Astrocyte of the spinal cord (primary cell): ENCODE data around the gene TEX13B.

Source experiments
- DNase-seq: peaks from one replicate; pipeline ENCODE4 v3.0.0; 2011; ENCODE audit warnings: low read depth, low spot score
- H3K4me3 ChIP-seq: 2 replicates; pipeline ENCODE4 v1.5.1; 2011; ENCODE audit warnings: low read depth, mild to moderate bottlenecking, low read length, moderate library complexity
- in situ Hi-C: cut with HindIII; loops from 2 replicates; pipeline ENCODE4 v1.10.0; 2017; ENCODE audit warnings: low sequenced_read_pairs
- TF ChIP-seq, protein P1 (sequence below): IDR thresholded peaks from 2 replicates; pipeline ENCODE4 v1.5.1; 2012; ENCODE audit warnings: low read depth, mild to moderate bottlenecking, low read length, inconsistent platforms

The TEX13B gene, protein sequence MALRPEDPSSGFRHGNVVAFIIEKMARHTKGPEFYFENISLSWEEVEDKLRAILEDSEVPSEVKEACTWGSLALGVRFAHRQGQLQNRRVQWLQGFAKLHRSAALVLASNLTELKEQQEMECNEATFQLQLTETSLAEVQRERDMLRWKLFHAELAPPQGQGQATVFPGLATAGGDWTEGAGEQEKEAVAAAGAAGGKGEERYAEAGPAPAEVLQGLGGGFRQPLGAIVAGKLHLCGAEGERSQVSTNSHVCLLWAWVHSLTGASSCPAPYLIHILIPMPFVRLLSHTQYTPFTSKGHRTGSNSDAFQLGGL

DNA sequence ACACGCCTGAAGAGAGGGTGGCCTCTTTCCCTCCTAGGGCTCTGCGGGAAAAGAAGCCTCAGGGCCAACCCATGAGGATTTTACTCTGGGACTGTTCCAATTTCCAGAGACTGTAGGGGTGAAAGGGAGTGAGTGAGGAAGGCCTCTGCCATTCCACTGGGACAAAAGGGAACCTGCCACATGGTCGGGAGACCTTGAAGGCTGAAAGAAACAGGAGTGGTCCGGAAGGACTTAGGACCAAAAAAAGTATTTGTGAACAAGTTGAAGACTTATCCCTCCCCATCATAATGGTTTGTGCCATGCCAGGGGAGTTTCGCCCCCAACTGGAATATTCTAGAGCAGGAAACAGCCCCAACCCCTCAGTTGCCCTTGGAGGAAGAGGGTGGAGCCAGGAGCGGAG lies at the start of gene TEX13B:
TSS of gene TEX13B (minus strand) at position 15 of the 400 bp plus-strand sequence. CDS start 243 bp downstream, outside the sequence.
- no peak within 1 kb of the TSS for H3K4me3 ChIP-seq
- in situ Hi-C loops, result no loop called here
- DNase-seq, result no peak
- TF ChIP-seq, protein P1, sequence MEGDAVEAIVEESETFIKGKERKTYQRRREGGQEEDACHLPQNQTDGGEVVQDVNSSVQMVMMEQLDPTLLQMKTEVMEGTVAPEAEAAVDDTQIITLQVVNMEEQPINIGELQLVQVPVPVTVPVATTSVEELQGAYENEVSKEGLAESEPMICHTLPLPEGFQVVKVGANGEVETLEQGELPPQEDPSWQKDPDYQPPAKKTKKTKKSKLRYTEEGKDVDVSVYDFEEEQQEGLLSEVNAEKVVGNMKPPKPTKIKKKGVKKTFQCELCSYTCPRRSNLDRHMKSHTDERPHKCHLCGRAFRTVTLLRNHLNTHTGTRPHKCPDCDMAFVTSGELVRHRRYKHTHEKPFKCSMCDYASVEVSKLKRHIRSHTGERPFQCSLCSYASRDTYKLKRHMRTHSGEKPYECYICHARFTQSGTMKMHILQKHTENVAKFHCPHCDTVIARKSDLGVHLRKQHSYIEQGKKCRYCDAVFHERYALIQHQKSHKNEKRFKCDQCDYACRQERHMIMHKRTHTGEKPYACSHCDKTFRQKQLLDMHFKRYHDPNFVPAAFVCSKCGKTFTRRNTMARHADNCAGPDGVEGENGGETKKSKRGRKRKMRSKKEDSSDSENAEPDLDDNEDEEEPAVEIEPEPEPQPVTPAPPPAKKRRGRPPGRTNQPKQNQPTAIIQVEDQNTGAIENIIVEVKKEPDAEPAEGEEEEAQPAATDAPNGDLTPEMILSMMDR, result no peak

DNA sequence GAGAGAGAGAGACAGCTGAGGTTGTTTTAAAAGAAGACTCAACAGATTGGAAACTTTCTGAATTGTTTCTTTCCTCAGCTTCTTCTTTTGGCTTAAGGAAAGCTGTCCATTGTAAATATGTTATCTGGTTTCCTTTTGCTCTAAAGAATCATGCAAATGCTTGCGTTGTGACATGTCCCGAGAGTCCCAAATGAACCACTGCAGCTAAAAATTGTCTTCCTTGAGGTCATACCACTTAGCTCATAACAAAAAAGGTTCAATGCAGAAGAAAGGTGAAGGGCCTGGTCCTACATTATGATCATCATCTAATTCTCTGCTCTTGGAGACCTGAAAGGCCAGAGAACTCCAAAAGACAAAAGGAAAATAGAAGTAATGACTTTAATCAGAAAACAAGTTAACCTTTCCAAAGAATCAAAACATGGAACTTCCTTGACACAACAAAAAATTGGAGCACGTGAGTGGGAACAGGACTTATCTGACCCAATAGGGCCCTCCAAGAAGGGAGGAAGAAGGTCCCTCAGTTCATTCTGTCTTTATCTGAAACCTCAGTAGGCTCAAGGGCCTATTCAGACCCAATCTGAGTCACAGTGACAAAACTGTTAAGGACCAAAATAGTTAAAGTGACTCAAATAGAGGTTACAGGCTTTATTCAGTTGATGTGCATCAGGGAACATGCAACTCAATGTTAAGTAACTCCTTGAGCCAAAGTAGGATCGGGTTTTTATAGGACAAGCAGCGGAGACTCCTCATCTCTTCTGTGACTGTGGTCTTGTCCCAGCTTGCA lies 48.0 kb upstream of the TEX13B start:
- in situ Hi-C loops, result no loop called here
- H3K4me3 ChIP-seq, result no peak overlapping the region
- no peak for DNase-seq
- TF ChIP-seq, protein P1, result no peak

DNA sequence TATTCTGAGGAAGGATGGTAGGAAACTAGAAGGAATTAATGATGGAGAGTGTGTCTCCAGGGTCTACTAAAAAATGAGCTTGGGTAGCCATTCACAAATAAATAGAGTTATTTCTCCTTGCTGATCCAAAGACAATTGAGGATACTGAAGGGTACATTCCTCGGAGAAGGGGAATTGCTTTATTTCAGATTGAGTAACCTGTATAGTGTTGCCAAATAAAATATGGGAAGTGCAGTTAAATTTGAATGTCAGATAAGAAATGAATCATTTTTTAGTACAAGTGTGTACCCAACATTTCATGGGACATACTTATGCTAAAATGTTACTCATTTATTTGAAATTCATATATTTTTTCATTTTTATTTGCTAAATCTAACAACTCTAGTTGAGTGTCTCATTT lies 46.7 kb upstream of the TEX13B start:
- DNase-seq, result no peak
- in situ Hi-C loops, result no loop called here
- TF ChIP-seq, protein P1, result no peak
- no peak overlapping the region for H3K4me3 ChIP-seq

DNA sequence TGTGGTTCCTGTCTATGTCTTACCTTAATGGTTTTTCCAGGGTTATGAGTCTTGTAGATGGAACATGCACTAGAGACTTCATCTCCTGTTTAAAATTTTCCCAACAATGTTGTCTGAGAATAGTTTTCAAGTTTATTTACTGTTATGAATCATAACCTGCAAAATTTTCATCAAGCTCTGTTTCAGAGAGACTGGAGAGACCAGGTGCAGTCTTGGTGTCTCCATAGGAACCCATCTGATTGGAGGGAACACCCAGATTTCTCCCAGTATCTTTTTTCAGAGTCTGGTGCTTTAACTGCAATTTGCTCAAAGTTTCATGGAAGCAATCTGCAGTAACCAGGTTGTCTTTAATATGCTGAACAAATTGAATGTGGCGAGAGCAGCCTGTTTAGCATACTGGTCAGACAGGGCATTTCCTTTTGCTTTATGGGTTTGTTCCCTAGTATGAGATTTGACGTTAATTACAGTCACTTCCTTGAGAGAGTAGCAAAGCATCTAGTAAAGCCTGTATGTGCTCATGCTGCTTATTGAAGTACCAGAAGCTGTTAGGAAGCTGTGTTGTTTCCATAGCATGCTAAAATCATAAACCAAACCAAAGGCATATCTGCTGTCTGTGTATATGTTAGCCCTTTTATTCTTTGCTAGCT lies 43.9 kb upstream of the TEX13B start:
- no peak overlapping the region for H3K4me3 ChIP-seq
- peak; percentile 2 for DNase-seq
- in situ Hi-C loops, result no loop called here
- TF ChIP-seq, protein P1, result no peak

DNA sequence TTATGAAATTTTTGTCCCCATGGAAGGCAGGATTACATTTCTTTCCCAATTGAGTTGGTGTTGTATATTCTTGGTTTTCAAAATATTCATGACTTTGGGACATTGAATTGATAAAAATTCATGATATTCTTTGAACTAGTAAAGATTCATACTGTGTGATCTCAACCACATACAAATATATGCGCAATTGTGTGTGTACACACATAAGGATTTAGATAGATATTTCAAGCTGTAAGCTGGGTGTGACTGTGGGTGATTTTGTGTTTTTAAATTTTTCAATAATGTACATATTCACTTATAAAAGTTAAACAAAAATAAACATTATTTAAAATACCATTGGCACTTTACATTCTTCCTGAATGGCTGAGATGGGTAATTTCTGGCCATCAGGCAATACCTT lies 43.2 kb upstream of the TEX13B start:
- DNase-seq, result no peak
- in situ Hi-C loops, result no loop called here
- TF ChIP-seq, protein P1, result no peak
- H3K4me3 ChIP-seq, result no peak overlapping the region

DNA sequence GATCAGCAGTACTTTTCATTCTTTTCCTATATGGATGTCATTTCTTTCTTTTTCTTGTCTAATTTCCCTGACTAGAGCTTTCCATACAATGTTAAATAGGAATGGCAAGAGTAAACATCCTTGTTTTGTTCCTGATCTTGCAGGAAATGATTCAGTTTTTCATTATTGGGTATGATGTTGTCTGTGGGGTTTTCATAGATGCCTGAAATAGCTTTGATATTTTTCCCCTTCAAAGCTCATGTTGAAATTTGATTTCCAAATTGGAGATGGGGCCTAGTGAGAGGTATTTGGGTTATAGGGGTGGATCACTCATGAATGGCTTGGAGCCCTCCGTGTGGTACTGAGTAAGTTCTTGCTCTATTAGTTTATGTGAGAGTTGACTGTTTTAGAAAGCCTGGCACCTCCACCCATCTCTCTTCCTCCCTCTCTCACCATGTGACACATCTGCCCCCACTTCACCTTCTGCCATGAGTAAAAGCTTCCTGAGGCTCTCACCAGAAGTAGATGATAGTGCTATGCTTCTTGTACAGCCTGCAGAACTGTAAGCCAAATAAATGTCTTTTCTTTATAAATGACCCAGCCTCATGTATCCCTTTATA lies 40.4 kb upstream of the TEX13B start:
- DNase-seq, result no peak
- in situ Hi-C loops, result no loop called here
- TF ChIP-seq, protein P1, result no peak
- no peak overlapping the region for H3K4me3 ChIP-seq
